Head of caudate nucleus (tissue), 42 donors: ENCODE measurements around the gene GNB1.
"Not testable (repeated sequence)": the region's sequence is repeated elsewhere in the genome, so short reads cannot be mapped to it uniquely, and the experiment has no call there.

Source experiments
- DNase-seq, 42 donors: peaks; one replicate each; pipeline versions ENCODE4 v3.0.0 to v3.0.0-alpha.2; 2020 to 2021; ENCODE audit warnings: mixed read lengths in 7 of 42
- intact Hi-C: fragments of 100-400 bp; cut with DNase I; formaldehyde crosslinking; loops from one replicate; pipeline ENCODE4 v1.15.0; 2022

Gene GNB1

DNA sequence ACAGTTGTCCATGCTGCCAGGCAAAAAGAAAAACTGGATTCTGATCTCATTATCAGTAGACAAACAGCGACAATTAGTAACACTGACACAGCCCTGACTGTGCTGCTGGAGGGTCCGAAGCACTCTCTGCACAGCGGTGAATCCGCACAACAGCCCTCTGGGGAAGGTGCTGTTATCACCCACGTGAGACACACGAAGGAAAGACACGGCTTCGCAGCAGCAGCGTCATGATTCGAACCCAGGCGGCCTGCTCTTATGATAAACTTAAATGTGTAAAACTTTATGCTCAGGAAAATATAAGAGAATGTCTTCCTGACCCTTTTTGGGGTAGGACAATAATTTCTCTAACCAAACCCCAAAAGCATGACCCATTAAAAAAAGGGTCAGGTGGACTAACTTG lies 148.4 kb downstream of the GNB1 start:
- intact Hi-C loops, result not testable (repeated sequence)
- DNase-seq, result peak in 1 of 42 donors; percentile 23

- intact Hi-C loops, result not testable (repeated sequence)
- DNase-seq, result peak in 1 of 42 donors; percentile 25
Measured at GRCh38 chr1:1741013-1741412, 149.9 kb downstream of the GNB1 start.

GRCh38 chr1:1738799-1739337 lies 152.0 kb downstream of the GNB1 start:
- intact Hi-C loops, DNase-seq: not testable (repeated sequence)

DNA sequence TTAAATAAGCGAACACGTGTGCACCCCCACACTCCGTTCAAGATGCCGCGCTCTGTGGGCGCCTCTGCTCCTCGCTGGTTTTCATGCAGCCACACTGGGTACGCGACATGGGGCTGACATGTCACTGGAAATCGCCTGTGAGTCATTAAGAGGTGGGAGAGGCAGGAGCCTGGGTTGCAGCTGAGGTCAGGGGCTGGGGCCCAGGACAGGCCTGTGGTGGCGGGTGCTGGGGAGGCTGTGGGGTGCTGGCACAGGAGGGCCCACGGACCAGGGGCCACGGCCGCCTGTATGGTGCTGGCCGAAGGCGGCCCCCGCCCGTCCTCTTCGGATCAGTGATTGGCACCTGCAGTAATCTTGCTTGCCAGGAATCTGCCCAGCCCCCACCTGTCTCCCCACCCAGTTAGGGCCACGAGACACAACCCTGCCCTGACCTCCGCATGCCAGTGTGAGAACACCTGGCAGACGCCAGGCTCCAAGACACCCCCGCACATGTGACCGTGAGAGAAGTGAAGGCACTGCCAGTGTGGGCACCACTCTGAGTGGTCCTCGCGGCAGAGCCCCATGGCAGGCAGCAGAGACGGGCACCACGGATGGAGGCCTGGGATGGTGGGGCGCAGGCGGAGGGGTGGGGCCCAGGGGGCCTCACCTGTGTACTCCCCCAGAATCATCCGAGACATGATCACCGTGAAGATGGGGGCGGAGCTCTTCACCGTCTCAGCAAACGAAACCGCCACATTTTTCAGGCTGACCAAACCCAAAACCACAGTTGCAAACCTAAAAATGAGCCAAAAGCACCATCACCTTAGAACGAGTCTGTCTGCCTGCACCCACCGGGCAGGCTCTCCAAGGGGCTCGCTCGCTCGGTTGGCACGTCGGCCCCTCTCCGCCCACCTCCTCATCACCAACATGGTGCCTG lies 153.0 kb downstream of the GNB1 start:
- DNase-seq, result peak in 21 of 42 donors; percentile 25 to 77 (median 45)
- intact Hi-C loops, result not testable (repeated sequence)
